Measurements from ENCODE around the gene ECT2.

ECT2 gene

DNA sequence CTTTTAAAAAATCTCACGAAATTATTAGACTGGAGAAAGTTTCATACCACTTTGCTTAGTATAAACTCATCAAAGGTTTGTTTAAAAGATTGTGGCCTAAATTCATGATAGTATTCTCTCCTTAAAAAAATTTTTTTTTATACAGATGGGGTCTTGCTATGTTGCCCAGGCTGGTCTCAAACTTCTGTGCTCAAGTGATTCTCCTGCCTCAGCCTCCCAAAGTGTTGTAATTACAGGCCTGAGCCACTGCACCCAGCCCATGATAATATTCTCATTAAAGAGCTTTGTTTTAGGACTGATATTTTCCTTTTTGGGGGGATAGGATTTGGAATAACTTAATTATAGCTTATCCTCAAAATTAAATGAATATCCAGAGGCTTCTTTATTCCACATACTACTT, 19.9 kb downstream of the ECT2 start:
- Mint-ChIP-seq H3K4me1 (no peaks in the 10 kb centered on the region), H3K4me3 (no peak overlapping the region), H3K27ac (no peak overlapping the region), H3K36me3 (peaks cover 51% of the 10 kb centered on the region), H3K9me3 (no peaks in the 10 kb centered on the region), H3K27me3 (no peaks in the 10 kb centered on the region)
- no peak for ATAC-seq

DNA sequence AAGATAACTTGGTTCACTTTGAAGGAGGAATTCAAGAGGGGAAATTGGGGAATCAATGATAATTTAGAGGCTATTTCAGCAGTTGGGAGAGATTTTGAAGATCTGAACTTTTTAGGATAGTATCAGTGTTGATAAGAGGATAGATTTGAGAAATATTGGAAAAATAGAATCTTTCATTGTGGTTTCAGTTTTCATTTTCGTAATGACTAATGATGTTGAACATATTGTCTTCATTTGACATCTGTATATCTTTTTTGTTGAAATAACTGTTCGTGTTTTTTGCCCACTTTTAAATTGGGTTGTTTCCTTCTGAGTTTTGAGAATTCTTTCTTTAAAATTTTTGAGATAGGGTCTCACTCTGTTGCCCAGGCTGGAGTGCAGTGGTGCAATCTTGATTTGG, 21.1 kb downstream of the ECT2 start:
- no peaks in the 10 kb centered on the region for H3K27me3 Mint-ChIP-seq
- H3K4me3 Mint-ChIP-seq = no peak overlapping the region
- no peak for ATAC-seq
- H3K9me3 Mint-ChIP-seq = no peaks in the 10 kb centered on the region
- peaks cover 41% of the 10 kb centered on the region for H3K36me3 Mint-ChIP-seq
- H3K4me1 Mint-ChIP-seq = no peaks in the 10 kb centered on the region
- no peak overlapping the region for H3K27ac Mint-ChIP-seq

DNA sequence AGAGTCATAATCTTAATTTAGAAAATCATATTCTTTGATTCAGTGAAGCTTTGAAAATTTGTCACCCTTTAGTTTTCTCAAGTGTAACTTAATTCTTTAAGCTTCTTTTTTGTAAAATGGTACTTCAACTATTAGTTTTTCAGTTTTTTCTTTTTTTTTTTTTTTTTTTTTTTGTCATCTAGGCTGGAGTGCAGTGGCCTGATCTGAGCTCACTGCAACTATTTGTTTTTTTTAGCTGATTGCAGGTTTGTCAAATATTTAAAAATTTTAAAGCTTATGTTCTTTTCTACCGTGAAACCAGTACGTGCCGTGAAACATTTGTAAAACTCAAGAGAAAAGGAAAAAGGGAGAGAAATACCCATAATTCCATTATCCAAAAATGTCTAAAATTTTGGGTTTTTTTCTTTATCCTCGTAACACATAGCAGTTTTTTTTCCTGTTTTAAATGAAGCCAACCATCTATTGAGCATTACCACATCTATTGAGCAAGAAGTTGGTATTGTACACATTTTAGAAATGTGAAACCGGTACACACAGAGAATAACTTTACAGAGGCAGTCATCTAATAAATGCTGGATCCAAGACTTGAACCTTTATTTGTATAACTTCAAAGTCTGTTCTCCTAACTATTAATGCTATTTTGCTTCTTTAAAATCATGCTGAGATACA, 25.7 kb downstream of the ECT2 start:
- H3K9me3 Mint-ChIP-seq = no peaks in the 10 kb centered on the region
- H3K4me3 Mint-ChIP-seq = no peak overlapping the region
- H3K36me3 Mint-ChIP-seq = peaks cover 36% of the 10 kb centered on the region
- ATAC-seq = no peak
- H3K27ac Mint-ChIP-seq = no peak overlapping the region
- no peaks in the 10 kb centered on the region for H3K4me1 Mint-ChIP-seq
- no peaks in the 10 kb centered on the region for H3K27me3 Mint-ChIP-seq

DNA sequence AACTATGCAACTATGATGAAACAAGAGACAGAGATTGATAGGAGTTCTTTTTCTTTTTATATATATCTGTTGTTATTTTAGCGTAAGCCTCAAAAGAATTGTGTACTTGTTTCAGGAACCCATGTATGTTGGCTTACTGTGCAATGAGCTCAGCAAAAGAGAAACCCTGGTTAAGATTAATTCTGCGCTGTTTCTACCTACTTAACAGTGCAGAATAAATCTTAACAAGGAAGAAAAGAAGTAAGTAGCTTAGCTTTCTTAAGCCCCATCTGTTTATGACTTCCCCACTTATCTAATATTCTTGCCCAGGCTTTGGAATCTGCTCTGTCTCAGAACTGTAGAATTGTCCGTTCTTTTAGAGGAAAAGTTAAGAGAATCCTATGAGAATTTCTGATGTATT, 27.4 kb downstream of the ECT2 start:
- ATAC-seq = no peak
- no peak overlapping the region for H3K4me3 Mint-ChIP-seq
- no peaks in the 10 kb centered on the region for H3K4me1 Mint-ChIP-seq
- H3K9me3 Mint-ChIP-seq = no peaks in the 10 kb centered on the region
- no peaks in the 10 kb centered on the region for H3K27me3 Mint-ChIP-seq
- H3K36me3 Mint-ChIP-seq = peaks cover 35% of the 10 kb centered on the region
- no peak overlapping the region for H3K27ac Mint-ChIP-seq

DNA sequence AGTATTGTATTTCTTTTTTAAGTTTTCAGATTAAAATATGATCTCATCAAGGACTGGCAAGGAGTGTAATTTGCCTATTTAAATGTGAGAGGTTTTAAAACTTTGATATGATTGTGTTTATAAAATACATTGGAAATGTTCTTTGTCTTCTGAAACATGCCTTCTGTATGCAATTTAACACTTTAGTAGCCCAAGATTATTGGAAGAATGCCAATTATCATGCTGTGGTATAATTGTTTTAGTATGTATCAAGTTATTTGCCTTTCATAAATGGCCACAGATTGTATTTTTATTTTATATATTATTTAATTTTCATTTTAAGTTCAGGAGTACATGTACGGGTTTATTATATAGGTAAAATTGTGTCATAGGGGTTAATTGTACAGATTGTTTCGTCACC, 31.7 kb downstream of the ECT2 start:
- H3K4me1 Mint-ChIP-seq = no peaks in the 10 kb centered on the region
- no peak overlapping the region for H3K4me3 Mint-ChIP-seq
- H3K9me3 Mint-ChIP-seq = no peaks in the 10 kb centered on the region
- no peaks in the 10 kb centered on the region for H3K27me3 Mint-ChIP-seq
- peaks cover 15% of the 10 kb centered on the region for H3K36me3 Mint-ChIP-seq
- H3K27ac Mint-ChIP-seq = no peak overlapping the region
- no peak for ATAC-seq

DNA sequence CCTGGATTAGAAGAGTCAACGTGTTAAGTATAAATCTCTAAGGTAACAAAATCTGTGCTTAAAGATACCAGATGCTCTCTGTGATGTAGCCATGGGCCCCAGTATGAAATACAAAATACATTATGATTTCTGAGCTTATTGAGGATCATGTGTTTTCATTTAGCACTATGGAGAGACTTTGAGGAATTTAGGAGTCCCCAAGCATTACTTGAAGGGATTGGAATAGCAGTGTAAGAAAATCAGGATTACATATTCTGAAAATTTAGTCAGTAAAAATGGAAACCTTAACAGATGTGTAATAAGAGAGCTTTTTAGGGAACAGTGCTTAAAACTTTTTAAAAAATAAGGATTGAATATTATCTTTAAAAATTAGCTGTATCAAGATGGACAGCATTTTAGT, 35.5 kb downstream of the ECT2 start:
- Mint-ChIP-seq H3K4me1 (no peaks in the 10 kb centered on the region), H3K4me3 (no peak overlapping the region), H3K36me3 (peaks cover 33% of the 10 kb centered on the region), H3K27me3 (no peaks in the 10 kb centered on the region), H3K27ac (no peak overlapping the region), H3K9me3 (no peaks in the 10 kb centered on the region)
- ATAC-seq = no peak

DNA sequence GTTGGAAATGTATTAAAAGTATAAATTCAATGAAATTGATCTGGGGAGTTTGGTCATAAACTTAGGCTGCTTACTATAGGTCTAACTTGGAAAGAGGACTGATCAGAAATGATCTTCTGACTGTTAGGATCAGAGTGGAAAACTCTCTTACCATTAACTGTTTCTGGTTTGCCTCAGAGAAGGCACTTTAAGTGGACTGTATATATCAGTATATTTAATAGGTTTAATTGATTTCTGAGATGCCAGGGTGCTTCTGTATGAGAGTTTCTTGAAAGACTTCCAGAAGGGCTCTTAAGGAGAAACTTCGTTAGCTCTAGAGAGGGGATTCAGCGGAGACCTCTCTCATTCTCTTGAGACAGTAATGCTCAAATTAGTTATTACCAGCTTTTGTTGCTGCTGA, 36.5 kb downstream of the ECT2 start:
- Mint-ChIP-seq H3K9me3 (no peaks in the 10 kb centered on the region), H3K4me3 (no peak overlapping the region), H3K27me3 (no peaks in the 10 kb centered on the region), H3K36me3 (peaks cover 38% of the 10 kb centered on the region), H3K27ac (no peak overlapping the region), H3K4me1 (no peaks in the 10 kb centered on the region)
- no peak for ATAC-seq

DNA sequence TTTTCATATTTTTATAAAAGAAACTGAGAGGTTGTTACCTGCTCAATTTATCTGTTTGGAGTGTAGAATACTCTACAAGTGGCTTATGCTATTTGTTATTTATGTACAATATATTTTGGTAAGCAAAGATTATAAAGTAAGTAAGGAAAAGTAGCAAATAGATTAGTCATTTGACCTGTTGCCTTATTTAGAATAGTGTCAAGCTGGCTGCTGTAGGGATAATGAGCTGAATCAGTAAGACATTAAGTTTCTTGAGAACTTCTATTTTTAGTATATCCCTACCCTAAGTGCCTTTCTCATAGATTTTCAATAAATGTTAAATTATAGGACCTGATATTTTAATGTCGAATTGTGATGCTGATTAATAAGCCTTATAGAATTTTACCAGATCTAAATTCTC, 37.2 kb downstream of the ECT2 start:
- H3K9me3 Mint-ChIP-seq = no peaks in the 10 kb centered on the region
- no peaks in the 10 kb centered on the region for H3K27me3 Mint-ChIP-seq
- H3K4me1 Mint-ChIP-seq = no peaks in the 10 kb centered on the region
- H3K27ac Mint-ChIP-seq = no peak overlapping the region
- no peak for ATAC-seq
- no peak overlapping the region for H3K4me3 Mint-ChIP-seq
- H3K36me3 Mint-ChIP-seq = peaks cover 41% of the 10 kb centered on the region

DNA sequence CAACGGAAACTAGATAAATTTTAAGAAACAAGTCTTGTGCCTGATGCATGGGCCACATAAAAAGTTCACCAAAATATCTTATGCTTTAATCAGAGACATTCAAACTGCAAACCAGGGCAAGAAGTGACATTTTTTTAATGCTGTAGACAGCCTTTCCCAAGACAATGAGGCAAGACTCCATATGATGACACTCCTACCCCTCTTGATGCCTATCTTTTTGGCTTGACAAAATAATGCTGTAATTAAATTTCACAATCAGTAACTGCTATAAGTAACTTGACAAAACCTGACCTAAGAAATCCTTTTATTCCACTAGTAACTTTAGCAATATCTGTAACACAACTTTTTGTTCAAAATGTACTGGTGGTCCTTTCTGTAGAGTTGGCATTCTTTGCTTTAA, 48.7 kb downstream of the ECT2 start:
- Mint-ChIP-seq H3K36me3 (peaks cover 5% of the 10 kb centered on the region), H3K27ac (no peak overlapping the region), H3K27me3 (no peaks in the 10 kb centered on the region), H3K9me3 (no peaks in the 10 kb centered on the region), H3K4me1 (no peaks in the 10 kb centered on the region), H3K4me3 (no peak overlapping the region)
- no peak for ATAC-seq

DNA sequence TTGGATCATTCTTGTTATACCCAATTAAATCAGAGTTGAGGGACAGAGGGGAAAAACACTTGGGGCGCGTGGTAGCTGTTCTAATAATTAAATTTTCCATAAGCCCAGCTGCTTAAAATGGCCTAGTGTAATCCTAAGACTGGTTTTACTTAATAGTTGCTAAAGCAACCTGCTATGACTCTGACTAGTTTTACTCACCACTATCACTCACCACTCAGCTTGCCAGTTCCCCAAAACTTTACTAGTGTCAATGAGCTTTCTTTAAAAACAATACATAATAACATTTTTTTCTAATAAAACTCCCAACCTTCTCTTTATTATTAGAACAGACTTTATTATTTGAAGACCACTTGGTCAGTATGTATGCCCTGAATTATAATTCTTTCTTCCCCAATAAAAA, 49.6 kb downstream of the ECT2 start:
- no peaks in the 10 kb centered on the region for H3K9me3 Mint-ChIP-seq
- H3K27ac Mint-ChIP-seq = no peak overlapping the region
- no peak for ATAC-seq
- H3K4me1 Mint-ChIP-seq = no peaks in the 10 kb centered on the region
- H3K27me3 Mint-ChIP-seq = no peaks in the 10 kb centered on the region
- no peak overlapping the region for H3K4me3 Mint-ChIP-seq
- H3K36me3 Mint-ChIP-seq = peaks cover 5% of the 10 kb centered on the region

DNA sequence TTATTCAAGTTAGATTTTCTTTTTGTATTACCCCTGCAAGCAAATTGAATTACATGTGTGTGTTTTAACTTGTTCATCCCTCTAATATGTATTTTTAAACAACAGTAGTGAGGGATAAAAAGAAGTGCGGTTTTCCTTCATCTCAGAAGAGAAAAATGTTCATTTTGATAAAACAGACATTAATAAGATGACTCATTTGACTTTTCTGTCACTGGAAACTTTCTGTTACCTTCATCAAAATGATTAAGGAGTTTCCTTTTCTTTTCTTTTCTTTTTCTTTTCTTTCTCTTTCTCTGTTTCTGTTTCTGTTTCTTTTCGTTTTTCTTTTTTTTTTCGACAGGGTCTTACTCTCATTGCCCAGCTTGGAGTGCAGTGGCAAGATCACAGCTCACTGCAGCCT, 53.0 kb downstream of the ECT2 start:
- Mint-ChIP-seq H3K27me3 (no peaks in the 10 kb centered on the region), H3K4me3 (no peak overlapping the region), H3K27ac (no peak overlapping the region), H3K9me3 (no peaks in the 10 kb centered on the region), H3K4me1 (no peaks in the 10 kb centered on the region), H3K36me3 (no peaks in the 10 kb centered on the region)
- no peak for ATAC-seq

DNA sequence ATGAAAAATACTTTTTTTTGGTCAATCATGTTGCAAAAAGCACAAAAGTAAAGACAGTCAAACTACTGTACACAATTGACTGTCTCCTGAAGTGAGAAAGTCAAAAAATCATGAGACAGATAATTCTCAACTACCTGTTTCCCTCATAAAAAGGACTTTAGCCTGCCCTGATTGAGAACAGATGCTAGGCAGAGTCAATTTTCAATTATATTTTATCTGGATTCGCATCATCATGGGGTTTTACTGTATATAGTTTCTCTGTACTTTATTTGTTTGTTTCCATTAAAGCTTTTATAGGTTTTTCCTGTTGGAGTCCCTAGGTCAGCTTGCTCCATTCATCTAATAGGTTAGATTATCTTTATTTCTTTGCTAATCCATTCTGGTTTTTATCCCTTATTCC, 53.8 kb downstream of the ECT2 start:
- H3K27ac Mint-ChIP-seq = no peak overlapping the region
- H3K9me3 Mint-ChIP-seq = no peaks in the 10 kb centered on the region

DNA sequence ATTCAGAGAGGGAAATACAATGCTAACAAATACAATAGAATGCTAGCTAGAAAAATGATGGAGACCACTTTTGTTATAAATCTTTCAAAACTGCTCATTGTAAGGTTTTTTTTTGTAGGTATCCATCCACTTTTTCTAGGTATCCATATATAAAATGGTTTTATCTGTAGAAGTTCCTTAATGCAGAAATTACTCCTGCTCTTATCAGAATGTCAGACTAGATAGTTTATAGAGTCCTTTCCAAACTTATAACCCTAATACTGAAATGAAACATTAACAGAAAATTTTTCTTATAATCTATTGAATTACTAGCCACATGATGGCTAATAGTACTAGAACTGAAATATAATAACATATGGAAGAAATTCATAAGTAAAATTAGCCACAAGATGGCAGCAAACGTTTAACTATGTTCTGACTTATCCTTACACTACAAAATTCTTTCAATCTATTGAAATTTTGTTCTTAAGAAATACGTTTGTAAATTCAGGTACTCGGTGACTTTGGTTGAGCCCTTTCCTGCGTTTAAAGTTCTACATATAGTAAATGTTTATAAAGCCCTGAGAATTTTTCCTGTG, 58.5 kb downstream of the ECT2 start:
- no peaks in the 10 kb centered on the region for H3K9me3 Mint-ChIP-seq
- no peak overlapping the region for H3K4me3 Mint-ChIP-seq
- H3K27me3 Mint-ChIP-seq = no peaks in the 10 kb centered on the region
- no peak overlapping the region for H3K27ac Mint-ChIP-seq
- H3K36me3 Mint-ChIP-seq = no peaks in the 10 kb centered on the region
- H3K4me1 Mint-ChIP-seq = no peaks in the 10 kb centered on the region
- no peak for ATAC-seq

More for the DNA sequence above, 53.8 kb downstream of the ECT2 start:
- no peak for ATAC-seq
- Mint-ChIP-seq H3K36me3 (no peaks in the 10 kb centered on the region), H3K4me3 (no peak overlapping the region), H3K27me3 (no peaks in the 10 kb centered on the region), H3K4me1 (no peaks in the 10 kb centered on the region)

DNA sequence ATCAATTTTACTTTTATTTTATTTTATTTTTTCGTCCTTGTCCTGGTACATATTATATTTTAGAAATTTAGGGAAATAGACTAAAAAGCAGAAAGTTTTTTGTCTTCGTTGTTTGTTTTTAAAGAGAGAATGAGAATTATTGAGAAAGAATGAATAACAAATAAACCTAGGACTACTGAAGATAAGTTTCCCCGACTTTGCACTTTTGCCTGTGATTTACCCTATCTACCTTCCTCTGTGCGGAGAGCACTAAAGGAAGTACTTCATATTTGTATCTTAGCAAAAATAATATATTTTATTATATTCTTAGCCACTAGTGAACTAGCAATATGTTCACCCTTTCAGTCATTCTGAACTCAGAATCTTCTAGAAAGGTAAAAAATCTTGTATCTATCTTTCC, 60.6 kb downstream of the ECT2 start:
- no peaks in the 10 kb centered on the region for H3K27me3 Mint-ChIP-seq
- no peak overlapping the region for H3K27ac Mint-ChIP-seq
- ATAC-seq = no peak
- H3K9me3 Mint-ChIP-seq = no peaks in the 10 kb centered on the region
- H3K4me1 Mint-ChIP-seq = no peaks in the 10 kb centered on the region
- H3K36me3 Mint-ChIP-seq = no peaks in the 10 kb centered on the region
- no peak overlapping the region for H3K4me3 Mint-ChIP-seq

DNA sequence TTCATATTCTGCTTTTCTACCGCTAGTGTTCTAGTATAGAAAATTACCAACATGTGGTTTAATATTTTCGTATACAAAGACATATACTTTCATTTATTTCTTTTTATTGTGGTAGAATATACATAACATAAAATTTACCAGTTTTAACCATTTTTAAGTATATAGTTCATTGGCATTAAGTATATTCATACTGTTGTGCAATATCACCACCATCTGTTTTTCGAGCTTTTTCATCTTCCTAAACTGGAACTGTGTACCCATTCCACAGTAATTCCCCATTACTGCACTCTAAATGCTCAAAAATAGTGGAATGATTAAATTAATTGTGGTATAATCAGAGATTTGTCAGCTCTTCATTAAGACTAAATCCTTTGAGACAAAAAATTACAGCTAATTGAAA, 62.9 kb downstream of the ECT2 start:
- no peaks in the 10 kb centered on the region for H3K9me3 Mint-ChIP-seq
- H3K4me1 Mint-ChIP-seq = no peaks in the 10 kb centered on the region
- ATAC-seq = no peak
- H3K27me3 Mint-ChIP-seq = no peaks in the 10 kb centered on the region
- no peak overlapping the region for H3K4me3 Mint-ChIP-seq
- H3K36me3 Mint-ChIP-seq = no peaks in the 10 kb centered on the region
- no peak overlapping the region for H3K27ac Mint-ChIP-seq

DNA sequence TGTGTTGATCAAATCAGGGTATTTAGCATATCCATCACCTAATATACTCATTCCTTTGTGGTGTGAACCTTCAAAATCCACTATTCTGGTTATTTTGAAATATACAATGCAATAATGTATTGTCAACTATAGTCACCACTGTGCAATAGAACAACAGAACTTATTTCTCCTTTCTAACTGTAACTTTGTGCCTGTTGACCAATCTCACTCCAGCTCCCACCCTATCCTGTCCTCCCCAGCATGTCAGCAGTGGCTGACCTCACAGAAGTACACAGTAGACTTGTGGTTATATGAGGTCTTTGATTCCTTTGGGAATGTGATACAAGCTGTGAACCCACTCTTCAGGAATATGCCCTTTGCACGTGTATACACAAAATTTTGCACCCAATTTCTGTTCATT, 64.2 kb downstream of the ECT2 start:
- H3K27ac Mint-ChIP-seq = no peak overlapping the region
- H3K9me3 Mint-ChIP-seq = no peaks in the 10 kb centered on the region
- ATAC-seq = no peak
- no peaks in the 10 kb centered on the region for H3K36me3 Mint-ChIP-seq
- H3K27me3 Mint-ChIP-seq = no peaks in the 10 kb centered on the region
- no peaks in the 10 kb centered on the region for H3K4me1 Mint-ChIP-seq
- H3K4me3 Mint-ChIP-seq = no peak overlapping the region

DNA sequence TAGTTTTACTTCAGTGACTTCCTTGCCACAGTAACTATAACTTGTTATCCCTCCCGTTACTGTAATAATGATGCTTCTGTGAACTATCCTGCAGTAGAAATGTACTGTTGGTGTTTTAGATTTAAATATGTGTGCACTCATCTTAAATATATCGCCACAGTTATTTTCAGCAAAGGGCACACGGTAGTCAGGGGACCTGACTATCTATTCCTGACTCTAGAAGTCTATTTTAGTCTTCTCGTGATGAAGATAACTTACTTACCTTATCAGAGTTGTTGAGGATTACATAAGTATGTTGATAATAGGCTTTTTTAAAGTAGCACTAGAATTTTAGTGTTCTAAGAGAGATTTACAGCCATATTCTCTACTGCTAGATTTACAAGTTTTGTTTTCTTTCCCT, 65.3 kb downstream of the ECT2 start:
- Mint-ChIP-seq H3K36me3 (no peaks in the 10 kb centered on the region), H3K4me3 (no peak overlapping the region), H3K27me3 (no peaks in the 10 kb centered on the region), H3K27ac (no peak overlapping the region), H3K4me1 (no peaks in the 10 kb centered on the region), H3K9me3 (no peaks in the 10 kb centered on the region)
- no peak for ATAC-seq
